SK-N-SH (cell line): ENCODE results near the gene TMEM109. TPM values are rescaled to one million over a fixed set of nuclear protein-coding genes. Genes with fewer than 3 reads are reported as not detected.

Experiments
- CTCF ChIA-PET: fragments of 300-600, 350-600 bp; formaldehyde crosslinking; extraction: SDS; loops from one replicate; lab custom pipeline; 2021; lab: Yijun Ruan, JAX
- POLR2A ChIA-PET: fragments of 350-600 bp; sonication (Branson Sonifier 250); formaldehyde crosslinking; extraction: SDS; loops from one replicate; lab custom pipeline; 2020; ENCODE audit warnings: antibody characterized with exemption, inconsistent platforms; lab: Yijun Ruan, JAX
- DNase-seq: peaks from one replicate; pipeline ENCODE4 v3.0.0; 2012
- H2AFZ ChIP-seq: fragments of 200-600 bp; sonication (generic); 2 replicates; pipeline ENCODE4 v1.8.1; 2016; ENCODE audit warnings: antibody characterized with exemption, mild to moderate bottlenecking, low read depth
- H3F3A ChIP-seq: fragments of 200-600 bp; sonication (generic); replicated peaks from 2 replicates; pipeline ENCODE3; 2016; ENCODE audit warnings: antibody characterized with exemption, mild to moderate bottlenecking; ENCODE audit not compliant: insufficient read depth
- H3K27ac ChIP-seq, 2 experiments: fragments of 200-500 bp in 1 of 2; fragments of 200-600 bp in 1 of 2; sonication (Bioruptor generic) in 1 of 2; sonication (generic), shearing (Covaris generic) in 1 of 2; 2 replicates each; pipeline versions ENCODE4 v1.5.1 to v1.6.1; 2014 to 2016; ENCODE audit warnings: low read depth in 2 of 2, inconsistent platforms in 1 of 2, low read length in 1 of 2, mild to moderate bottlenecking in 1 of 2, mixed read lengths in 1 of 2
- H3K27me3 ChIP-seq: fragments of 200-600 bp; sonication (generic), shearing (Covaris generic); 2 replicates; pipeline ENCODE4 v1.6.1; 2016; ENCODE audit warnings: mixed run types; ENCODE audit not compliant: insufficient read depth
- H3K36me3 ChIP-seq, 2 experiments: fragments of 200-500 bp in 1 of 2; fragments of 200-600 bp in 1 of 2; sonication (Bioruptor generic) in 1 of 2; sonication (generic) in 1 of 2; replicated peaks in 1 of 2; 2 replicates each; pipeline versions ENCODE3 to v1.5.1; 2014 to 2016; ENCODE audit warnings: low read length in 1 of 2, mild to moderate bottlenecking in 1 of 2; ENCODE audit not compliant: insufficient read depth in 2 of 2, control insufficient read depth in 1 of 2
- H3K4me1 ChIP-seq, 2 experiments: fragments of 200-500 bp in 1 of 2; fragments of 200-600 bp in 1 of 2; sonication (Bioruptor generic) in 1 of 2; sonication (generic), shearing (Covaris generic) in 1 of 2; 2 replicates each; pipeline versions ENCODE4 v1.5.1 to v1.6.1; 2014 to 2016; ENCODE audit warnings: low read depth in 1 of 2, low read length in 1 of 2, mixed run types in 1 of 2; ENCODE audit not compliant: insufficient read depth in 2 of 2, control insufficient read depth in 1 of 2
- H3K4me2 ChIP-seq: fragments of 200-600 bp; sonication (generic), shearing (Covaris generic); 2 replicates; pipeline ENCODE4 v1.6.1; 2017; ENCODE audit warnings: mixed run types
- H3K4me3 ChIP-seq, 2 experiments: fragments of 200-500 bp in 1 of 2; fragments of 200-600 bp in 1 of 2; sonication (Bioruptor generic) in 1 of 2; sonication (generic), shearing (Covaris generic) in 1 of 2; 2 replicates each; pipeline versions ENCODE4 v1.5.1 to v1.8.1; 2014 to 2016; ENCODE audit warnings: low read depth in 2 of 2, inconsistent platforms in 1 of 2, low read length in 1 of 2, mild to moderate bottlenecking in 1 of 2, mixed read lengths in 1 of 2, moderate library complexity in 1 of 2
- H3K79me2 ChIP-seq: fragments of 200-600 bp; sonication (generic); 2 replicates; pipeline ENCODE4 v1.8.1; 2017; ENCODE audit warnings: mild to moderate bottlenecking; ENCODE audit not compliant: insufficient read depth
- H3K9ac ChIP-seq: fragments of 200-600 bp; sonication (generic); 2 replicates; pipeline ENCODE4 v1.6.1; 2017; ENCODE audit warnings: mixed run types
- H3K9me2 ChIP-seq: fragments of 200-600 bp; sonication (generic); 2 replicates; pipeline ENCODE4 v1.6.1; 2017; ENCODE audit warnings: mixed run types
- H3K9me3 ChIP-seq: fragments of 200-600 bp; sonication (generic); 2 replicates; pipeline ENCODE4 v1.6.1; 2017; ENCODE audit warnings: mixed run types, mild to moderate bottlenecking, moderate library complexity
- H4K20me1 ChIP-seq: fragments of 200-600 bp; sonication (generic); 2 replicates; pipeline ENCODE4 v1.6.1; 2017; ENCODE audit warnings: mild to moderate bottlenecking, mixed run types; ENCODE audit not compliant: insufficient read depth
- FOXJ3 ChIP-seq: sonication (generic); formaldehyde crosslinking; IDR thresholded peaks from 2 replicates; pipeline ENCODE4 v1.5.1; 2020; ENCODE audit warnings: mild to moderate bottlenecking, missing genetic modification reagents
- FOXM1 ChIP-seq: IDR thresholded peaks from 2 replicates; pipeline ENCODE4 v1.4.0; 2012; ENCODE audit warnings: low read depth, mild to moderate bottlenecking
- GABPA ChIP-seq: IDR thresholded peaks from 2 replicates; pipeline ENCODE4 v1.4.0; 2012; ENCODE audit warnings: low read depth, mild to moderate bottlenecking
- IRF3 ChIP-seq: fragments of 150-350 bp; IDR thresholded peaks from 2 replicates; pipeline ENCODE4 v1.6.1; 2016; ENCODE audit warnings: mild to moderate bottlenecking, low read depth, low read length
- MAX ChIP-seq: IDR thresholded peaks from 2 replicates; pipeline ENCODE4 v1.4.0; 2012; ENCODE audit warnings: low read depth
- RAD21 ChIP-seq: IDR thresholded peaks from 2 replicates; pipeline ENCODE4 v1.6.1; 2012; ENCODE audit warnings: mild to moderate bottlenecking, low read length
- RCOR1 ChIP-seq: fragments of 150-350 bp; IDR thresholded peaks from 2 replicates; pipeline ENCODE4 v1.6.1; 2017; ENCODE audit warnings: antibody characterized with exemption, low read length
- RXRA ChIP-seq: IDR thresholded peaks from 2 replicates; pipeline ENCODE4 v1.4.0; 2012; ENCODE audit warnings: low read depth, mild to moderate bottlenecking, borderline replicate concordance
- TCF12 ChIP-seq: IDR thresholded peaks from 2 replicates; pipeline ENCODE4 v1.4.0; 2012
- TEAD4 ChIP-seq: IDR thresholded peaks from 2 replicates; pipeline ENCODE4 v1.4.0; 2012; ENCODE audit warnings: mild to moderate bottlenecking, borderline replicate concordance; ENCODE audit not compliant: insufficient read depth
- YY1 ChIP-seq: IDR thresholded peaks from 2 replicates; pipeline ENCODE4 v1.4.0; 2012; ENCODE audit warnings: low read depth, mild to moderate bottlenecking
- ZBTB33 ChIP-seq: IDR thresholded peaks from 2 replicates; pipeline ENCODE4 v1.4.0; 2012; ENCODE audit warnings: low read depth, borderline replicate concordance
- WGBS: methylation state at CpG from one replicate; pipeline ENCODE4 v1.1.6; 2017; ENCODE audit warnings: low lambda C conversion rate; 5-methylcytosine and 5-hydroxymethylcytosine counted together
- polyA plus RNA-seq, 3 experiments: library from polyadenylated mRNA; depleted of rRNA; stranded (reverse); fragments of >200 nt; gene quantifications; 2 replicates each; pipeline ENCODE4 v1.2.3, GENCODE V29; 2012

TMEM109 gene
- polyA plus RNA-seq, 1 of the 3 experiments (the other 2 are of a cell fraction) = 52.7 TPM

DNA sequence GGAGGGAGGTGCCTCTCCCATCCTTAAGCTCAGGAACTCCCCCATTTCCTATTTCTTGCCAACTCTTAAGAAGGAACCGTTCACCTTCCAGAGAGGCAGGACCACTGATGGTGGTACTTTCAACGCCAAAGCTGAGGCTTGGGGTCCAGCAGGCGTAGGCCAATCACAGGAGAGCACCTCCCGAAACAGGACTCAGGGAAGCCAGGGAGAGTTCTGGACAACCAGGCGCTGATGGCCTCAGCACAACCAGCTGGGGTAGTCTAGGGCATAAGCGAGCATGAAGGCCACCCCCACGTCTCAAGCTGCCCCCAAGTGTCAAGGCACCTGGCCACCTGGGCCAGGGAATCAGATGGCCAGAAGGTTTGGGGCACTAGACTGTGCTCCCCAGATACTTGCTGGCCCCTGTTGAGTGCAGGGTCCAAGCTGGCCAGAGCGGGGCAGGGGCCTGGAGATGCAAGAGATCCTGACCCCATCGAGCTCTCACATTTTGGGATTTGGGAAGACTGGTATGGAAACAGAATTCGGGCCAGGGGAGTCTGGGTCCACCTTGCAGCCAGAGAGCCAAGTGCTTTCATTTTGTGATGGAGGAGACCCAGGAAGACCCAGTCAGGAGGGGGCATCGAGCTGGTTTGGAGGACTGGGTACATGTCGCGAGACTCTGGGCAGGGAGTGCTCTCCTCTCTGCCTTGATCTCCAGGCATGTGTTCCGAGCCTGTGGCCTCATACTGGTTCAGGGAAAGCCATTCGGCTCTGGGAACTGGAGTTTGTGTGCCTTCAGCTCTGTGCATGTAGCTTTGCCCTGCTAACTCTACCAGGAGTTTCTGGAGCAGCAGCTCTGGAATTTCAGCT lies 58.4 kb downstream of the TMEM109 start:
- DNase-seq = no peak
- no peak overlapping the region for H2AFZ ChIP-seq
- POLR2A ChIA-PET = no interaction called here
- no peak for TF ChIP-seq RCOR1
- TF ChIP-seq ZBTB33 = no peak
- no peak for TF ChIP-seq TCF12
- no peak for TF ChIP-seq FOXJ3
- no peak for TF ChIP-seq IRF3
- TF ChIP-seq TEAD4 = no peak
- no peak for TF ChIP-seq FOXM1
- TF ChIP-seq MAX = no peak
- no peak for TF ChIP-seq RAD21
- TF ChIP-seq GABPA = no peak
- TF ChIP-seq YY1 = no peak
- TF ChIP-seq RXRA = no peak
- TF ChIP-seq, all 33 proteins: peak for 0
- Histone ChIP-seq H3F3A (no peaks in the 10 kb centered on the region), H3K9me2 (no peaks in the 10 kb centered on the region), H3K4me3 (no peak overlapping the region), H3K36me3 (no peaks in the 10 kb centered on the region), H3K4me2 (no peak overlapping the region), H3K4me1 (peaks cover 0 to 12% of the 10 kb centered on the region in 2 experiments; a peak in 1 of 4 replicates), H3K79me2 (no peaks in the 10 kb centered on the region), H3K27me3 (peaks cover 4% of the 10 kb centered on the region; the same call in 1 of the 2 replicates), H4K20me1 (no peaks in the 10 kb centered on the region), H3K9me3 (no peaks in the 10 kb centered on the region), H3K27ac (no peak overlapping the region), H3K9ac (no peak overlapping the region)
- CTCF ChIA-PET = no interaction called here
- 64% methylated on average over 6 of the region's 15 CpGs for WGBS

Other genes with a start within 250 kb of the TMEM109 start
- gene MS4A8, start 214.5 kb upstream of the TMEM109 start, polyA plus RNA-seq (2012; rRNA removed) = not detected in 2 replicates
- gene MS4A18, start 189.4 kb upstream of the TMEM109 start, polyA plus RNA-seq (2012; rRNA removed) = not detected in 2 replicates
- not detected in 2 replicates for gene MS4A15, start 157.3 kb upstream of the TMEM109 start, polyA plus RNA-seq (2012; rRNA removed)
- gene MS4A10, start 128.8 kb upstream of the TMEM109 start, polyA plus RNA-seq (2012; rRNA removed) = not detected in 2 replicates
- gene CCDC86, start 72.0 kb upstream of the TMEM109 start, polyA plus RNA-seq (2012; rRNA removed) = 26.1 and 34.7 TPM in 2 replicates
- 0.02 TPM in 1 of 2 replicates, not detected in the other for gene PTGDR2, start 58.2 kb upstream of the TMEM109 start, polyA plus RNA-seq (2012; rRNA removed)
- gene ZP1, start 46.6 kb upstream of the TMEM109 start, polyA plus RNA-seq (2012; rRNA removed) = not detected in 2 replicates
- gene PRPF19, start 7.6 kb upstream of the TMEM109 start, polyA plus RNA-seq (2012; rRNA removed) = 44.0 and 58.9 TPM in 2 replicates
- gene TMEM132A, start 10.3 kb downstream of the TMEM109 start, polyA plus RNA-seq (2012; rRNA removed) = 62.2 and 66.9 TPM in 2 replicates
- gene SLC15A3, start 38.0 kb downstream of the TMEM109 start, polyA plus RNA-seq (2012; rRNA removed) = 0.13 TPM in 1 of 2 replicates, not detected in the other
- gene CD6, start 57.5 kb downstream of the TMEM109 start, polyA plus RNA-seq (2012; rRNA removed) = not detected in 2 replicates
- gene CD5, start 188.3 kb downstream of the TMEM109 start, polyA plus RNA-seq (2012; rRNA removed) = not detected in 2 replicates
- 11.7 and 15.2 TPM in 2 replicates for gene VPS37C, start 247.3 kb downstream of the TMEM109 start, polyA plus RNA-seq (2012; rRNA removed)